ENCODE data around the gene RABGAP1L. TPM values are rescaled to one million over a fixed set of nuclear protein-coding genes. Genes with fewer than 3 reads are reported as not detected.

Gene RABGAP1L
- total RNA-seq, 1 donor from 2014 or later, result 28.8 TPM

DNA sequence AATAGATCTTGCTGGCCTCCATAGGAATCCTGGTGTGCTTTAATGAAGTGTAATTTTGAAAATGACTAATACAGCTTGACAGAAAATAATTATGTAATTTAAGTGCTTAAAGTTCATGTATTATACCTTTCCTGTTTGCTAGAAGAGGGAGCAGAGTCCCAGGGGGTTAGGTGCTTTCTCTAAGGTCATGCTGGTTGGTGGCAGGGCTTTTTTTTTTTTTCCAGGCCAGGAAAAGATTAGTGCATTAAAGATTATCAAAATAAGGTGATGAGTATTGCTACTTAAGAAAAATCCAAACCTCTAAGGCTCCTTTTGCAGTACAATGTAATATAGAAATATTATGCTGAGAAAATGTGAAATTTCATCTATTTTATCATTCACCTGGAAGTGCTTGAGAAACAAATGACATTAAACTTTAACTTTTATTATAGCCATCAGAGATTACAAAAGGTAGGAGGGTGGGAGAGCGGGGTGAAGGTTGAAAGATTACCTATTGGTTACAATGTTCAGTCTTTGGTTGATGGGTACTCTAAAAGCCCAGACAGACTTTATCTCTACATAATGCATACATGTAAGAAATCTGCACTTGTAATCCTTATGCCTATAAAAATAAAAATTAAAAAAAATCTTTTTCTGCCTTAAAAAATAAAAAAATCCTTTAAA is 110.8 kb downstream of the RABGAP1L start:
- no peak for DNase-seq (ENCODE audit: low spot score)
- Mint-ChIP-seq H3K36me3 (ENCODE audit: low read depth) (no peaks in the 10 kb centered on the region), H3K9me3 (no peaks in the 10 kb centered on the region), H3K4me3 (ENCODE audit: low read depth) (no peak overlapping the region), H3K4me1 (ENCODE audit: low read depth) (no peaks in the 10 kb centered on the region), H3K27ac (no peak overlapping the region), H3K27me3 (ENCODE audit: low read depth) (no peaks in the 10 kb centered on the region)
- intact Hi-C loops (cut with micrococcal nuclease), result no loop called here

- Mint-ChIP-seq H3K9me3 (no peaks in the 10 kb centered on the region), H3K36me3 (ENCODE audit: low read depth) (no peaks in the 10 kb centered on the region)
Measured at GRCh38 chr1:174273190-174273589, 113.9 kb downstream of the RABGAP1L start.

DNA sequence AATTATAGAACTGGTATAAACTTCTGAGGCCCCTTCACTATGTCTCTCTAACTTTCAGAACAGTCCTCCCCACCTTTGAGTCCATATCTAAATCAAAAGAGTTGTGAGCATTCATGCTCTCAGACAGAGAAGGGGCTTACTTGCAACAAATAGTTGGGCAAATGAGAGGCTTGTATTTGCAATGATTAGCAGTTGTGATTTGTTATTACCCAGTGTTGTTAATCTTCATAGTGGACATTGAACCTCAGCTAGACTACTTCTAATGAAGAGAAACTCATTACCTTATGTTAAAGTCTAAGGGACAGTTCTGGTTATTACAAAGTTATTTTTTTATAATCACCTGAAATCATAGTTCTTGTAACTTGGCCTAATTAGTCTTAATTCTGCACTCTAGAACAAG is 114.5 kb downstream of the RABGAP1L start:
- no peak for DNase-seq (ENCODE audit: low spot score)
- Mint-ChIP-seq H3K36me3 (ENCODE audit: low read depth) (no peaks in the 10 kb centered on the region), H3K27me3 (ENCODE audit: low read depth) (no peaks in the 10 kb centered on the region), H3K27ac (no peak overlapping the region), H3K9me3 (no peaks in the 10 kb centered on the region), H3K4me1 (ENCODE audit: low read depth) (no peaks in the 10 kb centered on the region), H3K4me3 (ENCODE audit: low read depth) (no peak overlapping the region)
- intact Hi-C loops (cut with micrococcal nuclease), result no loop called here

More at GRCh38 chr1:174273190-174273589, 113.9 kb downstream of the RABGAP1L start:
- H3K27me3 Mint-ChIP-seq (ENCODE audit: low read depth), result no peaks in the 10 kb centered on the region
- no peaks in the 10 kb centered on the region for H3K4me1 Mint-ChIP-seq (ENCODE audit: low read depth)
- no peak overlapping the region for H3K27ac Mint-ChIP-seq
- no peak overlapping the region for H3K4me3 Mint-ChIP-seq (ENCODE audit: low read depth)
- intact Hi-C loops (cut with micrococcal nuclease), result no loop called here
- no peak for DNase-seq (ENCODE audit: low spot score)

DNA sequence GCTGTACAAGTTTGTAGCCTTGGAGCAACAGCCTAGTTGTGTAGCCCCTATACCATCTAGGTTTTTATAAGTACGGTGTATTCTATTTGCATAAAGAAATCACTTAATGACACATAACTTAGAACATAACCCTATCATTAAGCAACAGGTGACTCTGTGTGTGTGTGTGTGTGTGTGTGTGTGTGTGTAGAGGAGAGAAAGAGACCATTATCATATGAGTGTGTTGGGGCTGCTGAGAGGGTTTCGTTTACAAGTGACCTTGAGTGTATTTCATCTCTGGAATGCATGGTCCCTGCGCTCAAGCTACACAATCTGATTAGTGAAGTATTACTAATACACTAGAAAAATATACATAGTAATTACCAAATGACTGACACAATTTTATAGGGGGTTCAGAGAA is 115.1 kb downstream of the RABGAP1L start:
- no peak overlapping the region for H3K4me3 Mint-ChIP-seq (ENCODE audit: low read depth)
- H3K36me3 Mint-ChIP-seq (ENCODE audit: low read depth), result no peaks in the 10 kb centered on the region
- intact Hi-C loops (cut with micrococcal nuclease), result no loop called here
- no peaks in the 10 kb centered on the region for H3K9me3 Mint-ChIP-seq
- no peak overlapping the region for H3K27ac Mint-ChIP-seq
- no peaks in the 10 kb centered on the region for H3K4me1 Mint-ChIP-seq (ENCODE audit: low read depth)
- no peak for DNase-seq (ENCODE audit: low spot score)
- no peaks in the 10 kb centered on the region for H3K27me3 Mint-ChIP-seq (ENCODE audit: low read depth)

- no peak for DNase-seq (ENCODE audit: low spot score)
- H3K4me3 Mint-ChIP-seq (ENCODE audit: low read depth), result no peak overlapping the region
- H3K36me3 Mint-ChIP-seq (ENCODE audit: low read depth), result peaks cover 3% of the 10 kb centered on the region
- intact Hi-C loops (cut with micrococcal nuclease), result no loop called here
- no peaks in the 10 kb centered on the region for H3K9me3 Mint-ChIP-seq
- H3K4me1 Mint-ChIP-seq (ENCODE audit: low read depth), result no peaks in the 10 kb centered on the region
- no peaks in the 10 kb centered on the region for H3K27me3 Mint-ChIP-seq (ENCODE audit: low read depth)
- no peak overlapping the region for H3K27ac Mint-ChIP-seq
Measured at GRCh38 chr1:174274884-174275283, 115.6 kb downstream of the RABGAP1L start.

- Mint-ChIP-seq H3K27ac (no peak overlapping the region), H3K27me3 (ENCODE audit: low read depth) (no peaks in the 10 kb centered on the region)
- intact Hi-C loops (cut with micrococcal nuclease), result no loop called here
Measured at GRCh38 chr1:174276087-174276486, 116.8 kb downstream of the RABGAP1L start.

GRCh38 chr1:174284052-174284451 is 124.7 kb downstream of the RABGAP1L start:
- no peak overlapping the region for H3K4me3 Mint-ChIP-seq (ENCODE audit: low read depth)
- H3K9me3 Mint-ChIP-seq, result peaks cover 18% of the 10 kb centered on the region
- H3K27ac Mint-ChIP-seq, result no peak overlapping the region
- H3K27me3 Mint-ChIP-seq (ENCODE audit: low read depth), result no peaks in the 10 kb centered on the region
- H3K36me3 Mint-ChIP-seq (ENCODE audit: low read depth), result peaks cover 50% of the 10 kb centered on the region
- DNase-seq (ENCODE audit: low spot score), result no peak
- peaks cover 4% of the 10 kb centered on the region for H3K4me1 Mint-ChIP-seq (ENCODE audit: low read depth)
- intact Hi-C loops (cut with micrococcal nuclease), result no loop called here

More at GRCh38 chr1:174276087-174276486, 116.8 kb downstream of the RABGAP1L start:
- Mint-ChIP-seq H3K36me3 (ENCODE audit: low read depth) (peaks cover 11% of the 10 kb centered on the region), H3K4me1 (ENCODE audit: low read depth) (no peaks in the 10 kb centered on the region), H3K4me3 (ENCODE audit: low read depth) (no peak overlapping the region), H3K9me3 (no peaks in the 10 kb centered on the region)
- DNase-seq (ENCODE audit: low spot score), result no peak

GRCh38 chr1:174286042-174286441 is 126.7 kb downstream of the RABGAP1L start:
- peaks cover 4% of the 10 kb centered on the region for H3K4me1 Mint-ChIP-seq (ENCODE audit: low read depth)

GRCh38 chr1:174289644-174290310 is 130.5 kb downstream of the RABGAP1L start:
- H3K9me3 Mint-ChIP-seq, result peaks cover 21% of the 10 kb centered on the region
- intact Hi-C loops (cut with micrococcal nuclease), result no loop called here
- H3K27ac Mint-ChIP-seq, result no peak overlapping the region
- H3K4me3 Mint-ChIP-seq (ENCODE audit: low read depth), result no peak overlapping the region
- H3K36me3 Mint-ChIP-seq (ENCODE audit: low read depth), result peaks cover 47% of the 10 kb centered on the region
- no peaks in the 10 kb centered on the region for H3K27me3 Mint-ChIP-seq (ENCODE audit: low read depth)
- H3K4me1 Mint-ChIP-seq (ENCODE audit: low read depth), result no peaks in the 10 kb centered on the region
- DNase-seq (ENCODE audit: low spot score), result no peak

More at GRCh38 chr1:174286042-174286441, 126.7 kb downstream of the RABGAP1L start:
- H3K9me3 Mint-ChIP-seq, result peaks cover 18% of the 10 kb centered on the region
- H3K27ac Mint-ChIP-seq, result no peak overlapping the region
- intact Hi-C loops (cut with micrococcal nuclease), result no loop called here
- DNase-seq (ENCODE audit: low spot score), result no peak
- no peak overlapping the region for H3K4me3 Mint-ChIP-seq (ENCODE audit: low read depth)
- H3K27me3 Mint-ChIP-seq (ENCODE audit: low read depth), result no peaks in the 10 kb centered on the region
- H3K36me3 Mint-ChIP-seq (ENCODE audit: low read depth), result peaks cover 58% of the 10 kb centered on the region

DNA sequence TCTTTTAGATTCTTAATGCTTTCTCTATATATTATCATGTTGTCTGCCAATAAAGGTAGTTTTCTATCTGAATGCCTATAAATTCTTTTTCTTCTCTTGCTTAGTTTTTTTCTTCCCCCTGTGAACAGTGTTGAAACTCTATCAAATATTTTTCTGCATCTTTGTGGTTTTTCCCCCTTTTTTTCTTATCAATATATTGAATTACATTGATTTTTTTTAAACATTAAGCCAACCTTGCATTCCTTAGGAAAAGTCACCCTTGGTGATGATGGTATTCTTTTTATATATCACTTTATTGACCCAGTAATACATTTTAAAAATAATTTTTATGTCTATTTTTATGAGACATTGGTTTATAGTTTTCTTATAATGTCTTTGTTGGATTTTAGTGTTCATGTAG is 131.7 kb downstream of the RABGAP1L start:
- no peak overlapping the region for H3K27ac Mint-ChIP-seq
- no peaks in the 10 kb centered on the region for H3K4me1 Mint-ChIP-seq (ENCODE audit: low read depth)
- no peak for DNase-seq (ENCODE audit: low spot score)
- intact Hi-C loops (cut with micrococcal nuclease), result no loop called here
- H3K36me3 Mint-ChIP-seq (ENCODE audit: low read depth), result peaks cover 41% of the 10 kb centered on the region
- no peaks in the 10 kb centered on the region for H3K27me3 Mint-ChIP-seq (ENCODE audit: low read depth)
- H3K9me3 Mint-ChIP-seq, result peaks cover 20% of the 10 kb centered on the region
- no peak overlapping the region for H3K4me3 Mint-ChIP-seq (ENCODE audit: low read depth)

DNA sequence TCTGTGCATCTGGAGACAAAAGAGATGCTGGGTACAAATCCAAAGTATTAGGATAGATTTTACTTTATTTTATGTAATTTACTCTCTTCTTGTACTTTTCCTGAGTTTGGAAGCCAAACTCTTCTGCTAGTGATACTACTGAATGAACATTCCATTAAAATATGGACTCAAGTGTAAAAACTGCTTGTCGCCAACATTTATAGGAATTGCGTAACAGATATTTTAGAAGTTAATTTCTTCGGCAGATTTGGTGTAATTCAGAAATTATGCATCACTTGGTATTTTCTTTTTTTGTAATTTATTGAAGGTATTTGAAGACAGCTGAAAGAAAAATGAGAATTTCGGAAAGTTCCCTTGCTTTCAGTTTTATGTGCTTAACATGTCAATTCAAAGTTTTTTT is 137.0 kb downstream of the RABGAP1L start:
- Mint-ChIP-seq H3K36me3 (ENCODE audit: low read depth) (peaks cover 14% of the 10 kb centered on the region), H3K9me3 (peaks cover 3% of the 10 kb centered on the region), H3K27ac (no peak overlapping the region), H3K27me3 (ENCODE audit: low read depth) (no peaks in the 10 kb centered on the region), H3K4me3 (ENCODE audit: low read depth) (no peak overlapping the region), H3K4me1 (ENCODE audit: low read depth) (no peaks in the 10 kb centered on the region)
- no peak for DNase-seq (ENCODE audit: low spot score)
- intact Hi-C loops (cut with micrococcal nuclease), result no loop called here

DNA sequence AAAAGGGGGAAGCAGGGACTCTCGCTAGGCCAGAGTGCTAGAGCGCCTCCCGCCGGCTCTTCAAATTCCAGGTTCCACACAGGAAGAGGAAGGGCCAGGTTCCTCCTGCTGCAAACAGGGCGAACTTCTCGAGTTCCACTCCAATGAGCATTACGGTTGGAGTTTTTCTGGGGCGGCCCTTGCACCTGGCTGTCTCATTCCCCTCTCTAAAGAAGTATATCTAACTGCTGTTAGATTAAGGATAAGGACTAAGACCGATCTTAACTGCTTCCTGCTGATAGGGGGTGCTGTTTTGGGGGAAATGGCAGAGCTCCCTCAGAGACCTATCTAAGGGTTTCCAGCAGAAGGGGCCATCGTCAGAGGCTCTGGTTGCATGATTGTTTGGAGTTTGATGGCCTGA is 138.0 kb downstream of the RABGAP1L start:
- no peaks in the 10 kb centered on the region for H3K27me3 Mint-ChIP-seq (ENCODE audit: low read depth)
- intact Hi-C loops (cut with micrococcal nuclease), result no loop called here
- no peak for DNase-seq (ENCODE audit: low spot score)
- H3K4me1 Mint-ChIP-seq (ENCODE audit: low read depth), result no peaks in the 10 kb centered on the region
- H3K9me3 Mint-ChIP-seq, result peaks cover 8% of the 10 kb centered on the region
- peaks cover 12% of the 10 kb centered on the region for H3K36me3 Mint-ChIP-seq (ENCODE audit: low read depth)
- H3K4me3 Mint-ChIP-seq (ENCODE audit: low read depth), result no peak overlapping the region
- H3K27ac Mint-ChIP-seq, result no peak overlapping the region

DNA sequence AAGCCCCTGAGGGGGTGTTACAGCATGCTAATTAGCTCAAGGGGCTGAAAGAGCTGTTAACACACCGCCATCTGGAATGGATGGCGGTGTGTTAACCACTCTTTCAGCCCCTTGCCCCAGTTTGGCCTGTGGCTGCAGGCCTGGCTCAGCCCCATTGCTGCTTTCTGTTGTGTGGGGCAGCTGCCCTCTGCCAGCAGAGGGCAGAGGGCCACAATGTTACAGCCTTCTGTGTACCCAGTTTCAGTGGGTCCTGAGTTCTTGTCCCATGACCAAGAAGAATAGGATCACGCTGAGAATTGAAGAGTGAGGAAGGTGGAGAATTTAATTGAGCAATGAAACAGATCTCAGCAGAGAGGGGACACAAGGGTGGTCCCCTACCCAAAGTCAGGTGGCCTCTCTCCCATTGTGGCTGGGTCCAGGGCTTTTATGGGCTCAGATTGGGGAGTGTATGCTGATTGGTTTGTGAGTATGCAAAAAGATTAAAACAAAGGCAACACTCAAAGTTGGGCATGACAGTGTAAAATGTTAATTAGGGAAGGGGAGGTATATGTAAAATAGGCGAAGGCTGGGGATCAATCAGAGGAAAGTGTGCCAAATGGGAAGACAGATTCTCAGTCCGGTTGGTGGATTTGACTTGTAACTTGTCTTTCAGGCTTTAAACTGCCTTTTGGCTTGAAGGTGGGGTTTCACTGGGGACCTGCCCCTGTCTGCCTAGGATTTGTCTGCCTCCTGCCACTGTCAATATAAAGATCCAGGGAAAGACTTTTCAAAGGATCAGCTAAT is 142.2 kb downstream of the RABGAP1L start:
- Mint-ChIP-seq H3K36me3 (ENCODE audit: low read depth) (peaks cover 23% of the 10 kb centered on the region), H3K9me3 (peaks cover 11% of the 10 kb centered on the region), H3K4me1 (ENCODE audit: low read depth) (no peaks in the 10 kb centered on the region), H3K27ac (no peak overlapping the region), H3K27me3 (ENCODE audit: low read depth) (no peaks in the 10 kb centered on the region), H3K4me3 (ENCODE audit: low read depth) (no peak overlapping the region)
- intact Hi-C loops (cut with micrococcal nuclease), result no loop called here
- DNase-seq (ENCODE audit: low spot score), result no peak

Data from activated T-helper 2 cell treated with anti-CD3 and anti-CD28 coated beads, Interferon-gamma antibody, Interleukin-2, Interleukin-4, amounts not matched to agents 10 μg/mL and 5 μg/mL and 100 μg/mL, durations not matched to agents 14 hours and 24 hours and 36 hours (primary cell).